Spleen (tissue), 11 donors: ENCODE results near the gene LSM2. TPM values are rescaled to one million over a fixed set of nuclear protein-coding genes. Genes with fewer than 3 reads are reported as not detected.
A peak's percentile ranks its signal among the peaks of the same experiment; 100 is the strongest.

ENCODE experiments used
- DNase-seq: peaks from one replicate; pipeline ENCODE4 v3.0.0-alpha.2; 2020
- H3K27ac ChIP-seq, 8 donors: fragments of 200-600 bp; sonication (generic) in 7 of 8; 1 replicate in 4 of 8; 2 replicates in 4 of 8; pipeline versions ENCODE4 v1.5.0 to v1.8.0; 2016 to 2021; ENCODE audit warnings: inconsistent platforms in 4 of 8, mild to moderate bottlenecking in 4 of 8, moderate library complexity in 1 of 8
- H3K27me3 ChIP-seq, 7 donors: fragments of 200-600 bp; sonication (generic) in 6 of 7; replicated peaks in 1 of 7; 1 replicate in 4 of 7; 2 replicates in 3 of 7; pipeline versions ENCODE4 v1.5.0 to v1.8.0; 2016 to 2021; ENCODE audit warnings: inconsistent platforms in 3 of 7, mild to moderate bottlenecking in 1 of 7
- H3K36me3 ChIP-seq, 6 donors: fragments of 200-600 bp; sonication (generic) in 5 of 6; 1 replicate in 4 of 6; 2 replicates in 2 of 6; pipeline versions ENCODE4 v1.5.0 to v1.8.0; 2016 to 2021; ENCODE audit warnings: inconsistent platforms in 2 of 6
- H3K4me1 ChIP-seq, 6 donors: fragments of 200-600 bp; sonication (generic) in 5 of 6; 1 replicate in 3 of 6; 2 replicates in 3 of 6; pipeline versions ENCODE4 v1.5.0 to v1.8.0; 2016 to 2021; ENCODE audit warnings: inconsistent platforms in 3 of 6
- H3K4me3 ChIP-seq, 8 donors: fragments of 200-600 bp; sonication (generic) in 7 of 8; 1 replicate in 4 of 8; 2 replicates in 4 of 8; pipeline versions ENCODE4 v1.5.0 to v1.8.0; 2016 to 2021; ENCODE audit warnings: inconsistent platforms in 4 of 8, mild to moderate bottlenecking in 4 of 8, moderate library complexity in 2 of 8
- H3K9me3 ChIP-seq, 8 donors: fragments of 200-600 bp; sonication (generic) in 7 of 8; 1 replicate in 4 of 8; 2 replicates in 4 of 8; pipeline versions ENCODE4 v1.5.0 to v1.8.0; 2016 to 2021; ENCODE audit warnings: inconsistent platforms in 4 of 8
- POLR2A ChIP-seq, 3 donors: fragments of 450-650 bp; IDR thresholded peaks; one replicate each; pipeline ENCODE4 v1.5.1; 2017; ENCODE audit warnings: antibody characterized with exemption in 3 of 3, mild to moderate bottlenecking in 1 of 3
- POLR2AphosphoS5 ChIP-seq, 3 donors: sonication (generic); formaldehyde crosslinking; IDR thresholded peaks; one replicate each; pipeline ENCODE4 v1.5.1; 2017; ENCODE audit warnings: antibody characterized with exemption in 3 of 3
- WGBS, 5 donors: extraction: QIAGEN DNeasy Blood & Tissue Kit in 3 of 5; methylation state at CpG; one replicate each; pipeline versions ENCODE4 v1.1.5 to v1.1.7; 2013 to 2018; 5-methylcytosine and 5-hydroxymethylcytosine counted together
- intact Hi-C: fragments of 100-400 bp; cut with DNase I; formaldehyde crosslinking; loops from one replicate; pipeline ENCODE4 v1.15.0; 2023; ENCODE audit warnings: low total_unique reads
- polyA plus RNA-seq, 3 donors: library from polyadenylated mRNA; stranded (reverse); fragments of 200-250 nt; gene quantifications; one replicate each; pipeline ENCODE4 v1.2.1, GENCODE V29; 2013
- total RNA-seq, 7 donors: library from RNA; depleted of rRNA in 3 of 7; stranded (reverse); fragments of >200 nt in 3 of 7; fragmentation: NEBNext Ultra II Directional in 4 of 7; extraction: Animal tissue kit (Norgen Biotek cat#: 25700) in 4 of 7; gene quantifications; one replicate each; pipeline versions ENCODE4 v1.1.0 to v1.2.1, GENCODE V29; 2016 to 2021
- TF ChIP-seq, protein P1 (sequence below), 11 experiments: fragments of 200-600 bp in 7 of 11; fragments of 450-650 bp in 4 of 11; sonication (generic) in 4 of 11; IDR thresholded peaks in 8 of 11; conservative IDR thresholded peaks in 3 of 11; 1 replicate in 7 of 11; 2 replicates in 4 of 11; pipeline versions ENCODE4 v1.4.0 to v1.8.0; 2016 to 2021; ENCODE audit warnings: antibody characterized with exemption in 11 of 11, inconsistent platforms in 4 of 11, mild to moderate bottlenecking in 1 of 11
- donor health status: healthy with polysubstance abuse.
- donor health status: DM: no; HTN: no; CAD: no; lungs with moderate emphysema.
- donor health status: DM: no; HTN: no; CAD: no.
- donor health status: Bipolar disorder and iron deficiency.
- donor health status: healthy.
- donor health status: DM: no; HTN: no; CAD: no.
- donor health status: DM: yes; HTN: yes; CAD: no.

LSM2 gene
- total and polyA plus RNA-seq, 10 donors, result 35.9 to 98.9 (median 51.6) TPM

DNA sequence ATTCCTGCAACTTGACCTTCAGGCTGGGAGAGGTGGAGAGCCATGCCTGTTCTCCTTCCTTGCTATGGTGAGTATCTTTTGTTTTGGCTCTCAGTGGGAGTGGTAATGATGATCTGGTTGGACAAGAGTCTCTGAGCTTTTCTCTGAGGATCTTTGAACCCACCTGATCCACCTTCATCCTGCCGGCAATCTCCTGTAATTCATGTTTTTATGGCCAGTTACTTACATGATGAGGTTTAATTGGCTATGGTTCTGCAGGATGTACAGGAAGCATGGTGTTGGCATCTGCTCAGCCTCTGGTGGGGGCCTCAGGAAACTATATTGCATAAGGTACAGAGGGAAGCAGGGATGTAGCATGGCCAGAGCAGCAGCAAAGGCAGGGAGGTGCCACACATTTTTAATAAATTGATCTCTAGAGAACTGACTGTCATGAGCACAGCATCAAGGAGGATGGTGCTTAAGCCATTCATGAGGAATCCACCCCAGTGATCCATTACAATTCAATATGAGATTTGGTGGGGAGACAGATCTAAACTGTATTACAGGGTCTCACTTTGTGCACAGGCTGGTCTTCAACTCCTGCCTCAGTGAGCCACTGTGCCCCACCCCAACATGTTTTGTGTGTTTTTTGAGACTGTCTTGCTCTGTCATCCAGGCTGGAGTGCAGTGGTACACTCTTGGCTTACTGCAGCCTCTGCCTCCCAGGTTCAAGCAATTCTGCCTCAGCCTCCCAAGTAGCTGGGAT lies 30.8 kb upstream of the LSM2 start:
- Histone ChIP-seq H3K27me3 (no peaks in the 10 kb centered on the region), H3K36me3 (peaks cover 0 to 66% (median 47%) of the 10 kb centered on the region in 6 donors), H3K9me3 (no peaks in the 10 kb centered on the region), H3K4me3 (peak overlapping the region in 7 of 8 donors; percentile 15 to 90 (median 79)), H3K27ac (peak overlapping the region in 7 of 8 donors; percentile 94 to 98 (median 96)), H3K4me1 (peaks cover 38 to 65% (median 61%) of the 10 kb centered on the region in 6 donors)
- TF ChIP-seq POLR2A (IDR thresholded peaks at IDR 0.05), result no peak
- TF ChIP-seq POLR2AphosphoS5 (IDR thresholded peaks at IDR 0.05), result no peak
- TF ChIP-seq, protein P1, sequence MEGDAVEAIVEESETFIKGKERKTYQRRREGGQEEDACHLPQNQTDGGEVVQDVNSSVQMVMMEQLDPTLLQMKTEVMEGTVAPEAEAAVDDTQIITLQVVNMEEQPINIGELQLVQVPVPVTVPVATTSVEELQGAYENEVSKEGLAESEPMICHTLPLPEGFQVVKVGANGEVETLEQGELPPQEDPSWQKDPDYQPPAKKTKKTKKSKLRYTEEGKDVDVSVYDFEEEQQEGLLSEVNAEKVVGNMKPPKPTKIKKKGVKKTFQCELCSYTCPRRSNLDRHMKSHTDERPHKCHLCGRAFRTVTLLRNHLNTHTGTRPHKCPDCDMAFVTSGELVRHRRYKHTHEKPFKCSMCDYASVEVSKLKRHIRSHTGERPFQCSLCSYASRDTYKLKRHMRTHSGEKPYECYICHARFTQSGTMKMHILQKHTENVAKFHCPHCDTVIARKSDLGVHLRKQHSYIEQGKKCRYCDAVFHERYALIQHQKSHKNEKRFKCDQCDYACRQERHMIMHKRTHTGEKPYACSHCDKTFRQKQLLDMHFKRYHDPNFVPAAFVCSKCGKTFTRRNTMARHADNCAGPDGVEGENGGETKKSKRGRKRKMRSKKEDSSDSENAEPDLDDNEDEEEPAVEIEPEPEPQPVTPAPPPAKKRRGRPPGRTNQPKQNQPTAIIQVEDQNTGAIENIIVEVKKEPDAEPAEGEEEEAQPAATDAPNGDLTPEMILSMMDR (IDR thresholded peaks at IDR 0.05 in 8 of 11, conservative IDR thresholded peaks at IDR 0.05 in 3 of 11), result no peak
- DNase-seq, result peak; percentile 5
- 0 to 17% (median 8%) methylated on average over 1 of the region's 1 CpG for WGBS, 5 donors
- intact Hi-C loops, result no loop called here

DNA sequence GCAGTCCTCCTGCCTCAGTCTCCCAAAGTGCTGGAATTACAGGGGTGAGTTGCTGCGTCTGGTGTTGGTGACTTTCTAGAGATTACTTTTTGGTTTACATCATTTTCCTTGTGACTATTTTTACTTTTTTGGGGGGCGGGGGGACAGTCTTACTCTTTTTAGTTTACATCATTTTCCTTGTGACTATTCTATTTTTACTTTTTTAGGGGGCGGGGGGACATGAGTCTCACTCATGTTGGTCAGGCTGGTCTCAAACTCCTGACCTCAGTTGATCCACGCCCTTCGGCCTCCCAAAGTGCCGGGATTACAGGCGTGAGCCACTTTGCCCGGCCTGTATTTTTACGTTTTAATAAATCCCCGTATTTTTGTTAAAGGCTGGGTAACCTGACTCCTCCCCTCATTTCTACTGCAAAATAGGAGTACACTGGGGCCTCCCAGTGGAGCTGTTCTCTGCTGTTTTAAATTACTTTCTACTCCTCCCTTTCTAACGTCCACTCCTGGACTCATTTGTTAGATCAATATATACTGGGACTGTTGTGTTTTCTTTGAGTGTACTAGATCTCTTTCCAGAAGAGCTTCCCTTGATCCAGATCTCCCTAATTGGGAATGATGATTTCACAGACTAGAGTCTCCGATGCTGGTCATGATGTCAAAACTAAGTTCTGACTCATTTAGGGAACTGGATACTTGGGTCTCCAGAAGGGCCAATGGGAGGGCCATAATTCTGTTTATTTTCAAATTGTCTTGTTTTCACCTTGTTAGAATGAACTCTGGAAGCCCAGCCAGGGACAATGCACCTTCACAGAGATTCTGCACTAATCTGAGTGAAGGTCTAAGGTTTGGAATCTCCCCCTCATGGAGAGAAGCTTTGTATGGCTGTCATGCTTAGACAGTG lies 30.0 kb upstream of the LSM2 start:
- TF ChIP-seq, protein P1 (IDR thresholded peaks at IDR 0.05 in 8 of 11, conservative IDR thresholded peaks at IDR 0.05 in 3 of 11), result no peak
- TF ChIP-seq POLR2AphosphoS5 (IDR thresholded peaks at IDR 0.05) (no peak), POLR2A (IDR thresholded peaks at IDR 0.05) (no peak)
- Histone ChIP-seq H3K27ac (peak overlapping the region; percentile 92 to 98 (median 96)), H3K36me3 (peaks cover 0 to 58% (median 46%) of the 10 kb centered on the region in 6 donors), H3K9me3 (no peaks in the 10 kb centered on the region), H3K4me1 (peaks cover 38 to 73% (median 69%) of the 10 kb centered on the region in 6 donors), H3K27me3 (no peaks in the 10 kb centered on the region), H3K4me3 (peak overlapping the region; percentile 71 to 92 (median 79))
- intact Hi-C loops, result no loop called here
- WGBS, 5 donors, result 16 to 26% (median 20%) methylated on average over 12 of the region's 12 CpGs
- no peak for DNase-seq

DNA sequence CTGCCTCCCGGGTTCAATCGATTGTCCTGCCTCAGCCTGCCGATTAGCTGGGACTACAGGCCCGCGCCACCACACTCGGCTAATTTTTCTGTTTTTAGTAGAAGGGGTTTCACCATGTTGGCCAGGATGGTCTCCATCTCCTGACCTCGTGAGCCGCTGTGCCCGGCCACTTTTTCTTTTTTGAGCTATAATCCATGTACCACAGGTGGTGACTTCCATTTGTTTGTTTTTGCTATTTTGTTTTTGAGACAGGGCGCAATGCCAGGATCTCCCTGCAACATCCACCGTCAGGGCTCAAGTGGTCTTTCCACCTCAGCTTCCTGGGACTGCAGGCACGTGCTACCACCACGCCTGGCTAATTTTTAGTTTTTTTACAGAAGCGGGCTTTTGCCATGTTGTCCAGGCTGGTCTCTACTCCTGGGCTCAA lies 29.3 kb upstream of the LSM2 start:
- Histone ChIP-seq H3K36me3 (peaks cover 0 to 51% (median 41%) of the 10 kb centered on the region in 6 donors), H3K9me3 (no peaks in the 10 kb centered on the region), H3K27ac (peak overlapping the region; percentile 92 to 98 (median 96)), H3K27me3 (no peaks in the 10 kb centered on the region), H3K4me3 (peak overlapping the region; percentile 71 to 92 (median 79)), H3K4me1 (peaks cover 45 to 80% (median 75%) of the 10 kb centered on the region in 6 donors)
- DNase-seq, result peak; percentile 56
- TF ChIP-seq POLR2A (IDR thresholded peaks at IDR 0.05) (no peak), POLR2AphosphoS5 (IDR thresholded peaks at IDR 0.05) (no peak)
- TF ChIP-seq, protein P1 (IDR thresholded peaks at IDR 0.05 in 8 of 11, conservative IDR thresholded peaks at IDR 0.05 in 3 of 11), result no peak
- WGBS, 5 donors, result 7 to 21% (median 11%) methylated on average over 14 of the region's 14 CpGs
- intact Hi-C loops, result no loop called here
